HG02610 (cell line): ENCODE measurements around the gene PSD4.

Experiments used
- ATAC-seq: cut with Tn5 transposase; IDR thresholded peaks from one replicate; pipeline ENCODE4 v1.9.1; 2021; ENCODE audit warnings: mild to moderate bottlenecking, moderate library complexity; ENCODE audit not compliant: unreplicated experiment

The PSD4 gene

DNA sequence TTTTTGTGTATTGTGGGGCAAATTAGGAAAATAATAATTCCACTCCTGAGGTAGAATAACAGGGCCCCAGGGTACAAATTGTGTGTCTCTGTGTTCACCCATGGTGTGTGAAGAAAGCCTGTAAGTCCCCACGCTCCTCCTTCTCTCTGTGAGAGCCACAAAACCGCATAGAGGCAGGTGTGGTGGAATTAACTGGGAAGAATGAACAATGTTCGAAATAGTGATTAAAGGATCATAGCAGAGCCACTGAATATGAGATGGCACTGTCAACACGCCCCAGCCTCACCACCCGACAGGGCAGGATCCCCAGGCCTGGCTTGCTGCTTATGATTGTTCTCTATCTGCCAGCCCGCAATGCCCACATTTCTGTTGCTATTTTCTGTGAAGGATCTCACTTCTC lies 32.3 kb upstream of the PSD4 start:
- ATAC-seq = no peak

DNA sequence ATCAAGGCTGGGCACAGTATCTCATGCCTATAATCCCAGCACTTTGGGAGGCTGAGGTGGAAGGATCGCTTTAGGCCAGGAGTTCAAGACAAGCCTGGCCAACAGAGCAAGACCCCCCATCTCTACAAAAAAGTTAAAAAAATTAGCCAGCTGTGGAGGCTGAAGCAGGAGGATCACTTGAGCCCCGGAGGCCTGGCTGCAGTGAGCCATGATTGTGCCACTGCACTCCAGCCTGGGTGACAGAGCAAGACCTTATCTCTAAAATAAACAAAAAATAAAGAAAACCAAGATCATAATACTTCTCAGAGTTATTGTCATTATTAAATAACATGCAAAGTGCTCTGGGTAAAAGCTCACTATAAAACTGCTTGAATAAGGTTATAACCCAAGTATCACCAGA lies 31.5 kb upstream of the PSD4 start:
- no peak for ATAC-seq

DNA sequence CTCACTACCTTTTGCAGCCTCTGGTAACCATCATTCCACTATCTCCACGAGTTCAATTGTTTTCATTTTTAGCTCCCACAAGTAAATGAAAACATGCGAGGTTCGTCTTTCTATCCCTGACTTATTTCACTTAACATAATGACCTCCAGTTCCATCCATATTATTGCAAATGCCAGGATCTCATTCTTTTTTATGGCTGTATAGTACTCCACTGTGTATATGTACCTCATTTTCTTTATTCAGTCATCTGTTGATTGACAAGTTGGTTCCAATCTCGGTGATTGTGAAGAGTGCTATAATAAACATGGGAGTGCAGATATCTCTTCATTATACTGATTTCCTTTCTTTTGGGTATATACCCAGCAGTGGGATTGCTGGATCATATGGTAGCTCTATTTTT lies 29.5 kb upstream of the PSD4 start:
- ATAC-seq = no peak

DNA sequence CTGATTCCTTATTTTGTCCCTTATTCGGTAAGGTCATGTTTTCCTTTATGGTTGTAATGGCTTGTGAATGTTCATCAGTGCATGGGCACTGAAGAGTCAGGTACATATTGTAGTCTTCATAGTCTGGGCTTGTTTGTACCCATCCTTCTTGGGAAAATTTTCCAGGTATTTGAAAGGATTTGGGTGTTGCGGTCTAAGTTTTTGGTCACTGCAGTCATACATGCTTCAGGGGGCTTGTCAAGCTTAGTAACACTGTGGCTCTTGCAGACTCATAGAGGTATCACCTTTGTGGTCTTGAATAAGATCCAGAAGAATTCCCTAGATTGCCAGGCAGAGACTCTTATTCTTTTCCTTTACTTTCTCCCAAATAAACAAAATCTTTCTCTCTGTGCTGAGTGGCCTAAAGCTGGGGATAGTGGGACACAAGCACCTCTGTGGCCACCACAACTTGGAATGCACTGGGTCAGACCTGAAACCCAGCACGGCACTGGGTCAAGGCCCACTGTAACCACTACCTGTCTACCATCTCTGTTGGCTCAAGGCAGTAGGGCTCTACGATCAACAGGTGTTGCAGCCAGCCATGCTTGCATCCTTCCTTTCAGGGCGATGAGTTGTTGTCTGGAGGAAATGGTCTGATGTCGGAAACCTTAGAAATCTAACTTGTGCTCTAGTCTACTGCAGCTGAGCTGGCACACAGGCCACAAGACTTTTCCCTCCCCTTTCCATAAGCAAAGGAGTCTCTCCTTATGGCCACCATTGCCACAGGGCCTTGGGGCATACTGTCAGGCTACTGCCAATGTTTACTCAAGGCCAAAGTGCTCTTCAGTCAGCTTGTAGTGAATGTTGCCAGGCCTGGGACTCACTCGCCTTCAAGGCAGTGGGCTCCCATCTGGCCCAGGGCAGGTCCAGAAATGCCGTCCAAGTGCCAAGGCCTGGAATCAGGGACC lies 24.9 kb upstream of the PSD4 start:
- no peak for ATAC-seq

DNA sequence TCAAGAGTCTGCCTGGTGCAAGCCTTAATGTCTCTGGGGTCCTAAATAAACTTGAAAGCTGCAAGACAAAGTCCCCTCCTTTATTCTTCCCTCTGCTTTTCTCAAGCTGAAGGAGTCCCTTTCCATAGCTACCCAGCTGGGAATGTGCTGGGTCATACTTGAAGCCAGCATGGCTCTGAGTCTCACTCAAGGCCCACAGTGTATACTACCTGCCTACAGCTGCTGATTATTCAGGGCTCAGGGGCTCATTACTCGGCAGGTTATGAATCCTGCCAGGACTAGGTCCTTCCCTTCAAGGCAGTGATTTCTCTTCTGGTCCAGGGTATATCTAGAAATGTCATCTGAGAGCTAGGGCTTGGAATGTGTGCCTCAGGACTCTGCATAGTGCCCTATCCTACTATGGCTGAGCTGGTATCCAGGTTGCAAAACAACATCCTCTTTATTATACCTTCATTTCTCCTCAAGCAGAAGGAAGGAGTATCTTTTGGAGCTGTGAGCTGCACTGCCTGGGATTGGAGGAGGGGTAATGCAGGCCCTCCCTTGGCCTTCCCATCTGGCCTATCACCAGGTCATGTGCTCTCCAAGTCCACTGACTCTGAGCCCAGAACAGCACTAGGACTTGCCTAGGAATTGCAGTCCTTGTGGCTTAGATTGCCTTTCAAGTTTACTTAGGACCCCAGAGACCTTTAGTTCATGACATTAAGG lies 24.1 kb upstream of the PSD4 start:
- no peak for ATAC-seq

DNA sequence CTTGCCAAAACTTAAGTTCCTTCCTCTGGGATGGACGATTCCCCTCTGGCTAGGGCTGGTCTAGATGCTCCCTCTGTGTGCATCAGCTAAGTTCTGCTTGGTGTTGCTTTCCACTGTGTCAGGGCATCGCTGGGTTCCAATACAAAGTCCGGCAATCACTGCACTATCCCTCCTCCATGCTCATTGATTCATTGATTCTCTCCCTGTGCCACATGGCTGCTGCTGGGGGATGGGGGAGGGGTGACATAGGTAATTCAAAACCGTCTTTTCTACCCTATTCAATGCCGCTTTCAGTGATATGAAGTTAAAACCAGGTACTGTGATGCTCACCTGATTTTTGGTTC lies 23.5 kb upstream of the PSD4 start:
- no peak for ATAC-seq

DNA sequence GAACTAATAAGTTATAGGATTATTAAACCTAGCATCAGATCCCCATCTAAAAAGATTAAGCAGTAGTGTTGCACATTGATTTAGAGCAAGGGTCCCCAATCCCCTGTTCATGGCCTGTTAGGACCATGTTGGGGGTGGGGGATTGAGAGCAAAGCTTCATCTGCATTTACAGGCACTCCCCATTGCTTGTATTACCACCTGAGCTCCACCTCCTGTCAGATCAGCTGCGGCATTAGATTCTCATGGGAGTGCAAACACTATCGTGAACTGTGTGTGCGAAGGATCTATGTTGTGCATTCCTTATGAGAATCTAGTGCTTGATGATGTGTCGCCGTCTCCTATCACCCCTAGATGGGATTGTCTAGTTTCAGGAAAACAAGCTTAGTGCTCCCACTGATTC lies 18.4 kb upstream of the PSD4 start:
- ATAC-seq = no peak

DNA sequence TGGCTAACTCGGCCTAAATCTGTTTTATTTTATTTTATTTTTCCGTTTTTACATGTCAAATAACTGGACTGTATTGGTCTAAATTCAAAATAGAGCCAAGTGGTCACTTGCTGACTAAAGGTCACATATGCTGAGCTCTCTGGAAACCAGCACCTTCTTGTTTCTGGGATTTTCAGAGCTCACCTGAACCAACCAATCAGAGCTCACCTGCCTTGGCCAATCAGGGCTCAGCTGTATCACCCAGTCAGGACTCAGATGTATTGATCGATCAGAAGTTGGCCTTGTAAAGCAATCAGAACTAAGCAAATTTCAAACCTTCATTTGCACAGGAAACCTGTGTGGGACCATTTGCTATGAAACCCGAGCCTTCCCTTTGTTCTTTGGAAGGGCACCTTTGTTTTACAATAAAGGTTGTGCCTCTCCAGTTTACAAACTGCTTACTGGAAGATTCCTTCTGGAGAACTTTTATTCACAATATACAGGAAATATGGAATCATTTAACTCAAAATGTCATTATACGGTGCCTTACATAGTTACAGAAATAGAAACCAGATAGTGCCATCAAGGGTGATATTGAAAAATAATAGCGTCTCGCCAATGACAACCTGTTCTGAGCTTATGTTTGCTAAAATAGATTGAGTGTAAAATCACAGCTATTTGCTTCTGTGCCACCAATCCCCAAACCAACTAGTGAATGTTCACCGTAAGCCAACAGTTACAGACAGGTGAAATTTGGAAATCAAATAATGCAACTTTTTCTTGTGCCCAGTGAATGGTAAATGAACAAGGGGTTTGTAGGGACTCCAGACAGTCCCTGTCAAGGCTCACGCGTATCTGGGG lies 17.3 kb upstream of the PSD4 start:
- ATAC-seq = no peak

DNA sequence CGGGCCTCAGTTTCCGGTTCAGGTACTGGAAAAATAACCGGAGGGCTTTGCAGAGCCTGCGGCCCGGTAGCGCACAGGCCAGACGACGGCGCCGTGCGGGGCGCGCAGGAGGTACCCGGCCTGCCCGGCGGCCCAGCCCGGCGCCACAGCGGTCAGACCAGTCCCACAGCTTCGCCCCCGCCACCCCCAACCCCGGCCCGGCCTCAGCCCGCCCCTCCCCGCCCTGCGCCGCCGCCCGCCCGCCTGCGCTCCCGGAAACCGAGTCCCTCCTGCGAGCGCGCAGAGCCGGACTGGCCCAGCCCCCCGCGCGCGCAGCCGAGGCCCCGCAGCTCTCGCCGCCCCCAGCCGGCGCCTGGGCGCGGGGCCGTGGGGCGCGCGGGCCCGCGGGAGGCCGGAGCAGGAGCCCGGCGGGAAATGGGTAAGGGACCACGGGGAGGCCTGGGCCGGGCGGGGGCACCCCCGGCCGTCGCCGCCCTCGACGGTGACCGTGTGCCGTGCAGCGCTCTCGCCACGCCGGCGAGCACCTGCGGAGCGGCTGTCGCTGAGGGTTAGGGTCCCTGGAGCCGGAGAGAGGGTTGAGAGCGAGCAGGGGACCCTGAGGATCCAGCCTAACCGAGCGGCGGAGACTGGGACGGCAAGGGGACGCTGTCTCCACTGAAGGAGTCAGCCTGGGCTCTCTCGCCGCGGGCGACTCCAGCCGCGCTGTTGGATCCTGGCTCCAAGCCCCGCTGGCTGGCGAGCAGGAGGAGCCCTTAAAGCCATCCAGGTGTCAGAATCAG lies 16.5 kb upstream of the PSD4 start:
- ATAC-seq = peak; percentile 69

DNA sequence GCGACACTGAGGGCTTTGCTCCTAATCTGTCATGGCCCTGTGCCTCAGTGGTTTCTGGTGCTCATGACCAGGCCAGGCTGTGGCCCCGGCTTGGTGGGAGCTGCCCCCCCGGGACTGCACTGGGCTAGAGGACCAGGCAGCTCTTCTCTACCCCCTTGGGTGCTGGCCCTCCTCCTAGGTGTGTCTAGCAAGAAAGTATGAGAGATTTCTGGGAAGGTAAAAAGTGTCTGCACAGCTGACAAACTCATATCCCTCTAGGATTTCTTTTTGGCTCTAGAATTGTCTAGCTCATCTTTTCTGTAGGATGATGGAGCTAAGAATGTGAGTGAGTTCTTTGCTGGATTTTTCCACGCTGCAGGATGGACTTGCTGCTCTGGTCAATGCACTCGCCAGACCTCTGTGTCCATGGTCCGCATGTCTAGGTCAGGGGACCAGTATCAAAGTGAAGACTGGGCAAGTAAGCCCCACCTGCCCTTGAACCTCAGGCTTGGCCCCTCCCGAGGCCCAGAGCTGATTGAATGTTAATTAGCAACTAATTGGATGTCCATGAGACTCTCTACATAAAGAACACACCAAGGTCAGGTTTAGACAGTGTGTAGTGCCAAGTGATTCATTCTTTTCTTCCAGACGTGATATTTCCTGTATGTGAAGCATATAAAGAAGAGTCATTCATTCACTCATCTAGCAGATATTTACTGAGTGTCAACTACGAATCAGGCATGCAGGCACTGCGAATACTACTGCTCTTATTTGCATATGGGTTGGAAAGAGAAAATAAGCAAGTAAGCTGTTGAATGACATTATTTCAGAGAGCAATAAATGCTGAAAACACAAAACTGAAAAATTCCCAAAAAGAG lies 15.6 kb upstream of the PSD4 start:
- no peak for ATAC-seq

DNA sequence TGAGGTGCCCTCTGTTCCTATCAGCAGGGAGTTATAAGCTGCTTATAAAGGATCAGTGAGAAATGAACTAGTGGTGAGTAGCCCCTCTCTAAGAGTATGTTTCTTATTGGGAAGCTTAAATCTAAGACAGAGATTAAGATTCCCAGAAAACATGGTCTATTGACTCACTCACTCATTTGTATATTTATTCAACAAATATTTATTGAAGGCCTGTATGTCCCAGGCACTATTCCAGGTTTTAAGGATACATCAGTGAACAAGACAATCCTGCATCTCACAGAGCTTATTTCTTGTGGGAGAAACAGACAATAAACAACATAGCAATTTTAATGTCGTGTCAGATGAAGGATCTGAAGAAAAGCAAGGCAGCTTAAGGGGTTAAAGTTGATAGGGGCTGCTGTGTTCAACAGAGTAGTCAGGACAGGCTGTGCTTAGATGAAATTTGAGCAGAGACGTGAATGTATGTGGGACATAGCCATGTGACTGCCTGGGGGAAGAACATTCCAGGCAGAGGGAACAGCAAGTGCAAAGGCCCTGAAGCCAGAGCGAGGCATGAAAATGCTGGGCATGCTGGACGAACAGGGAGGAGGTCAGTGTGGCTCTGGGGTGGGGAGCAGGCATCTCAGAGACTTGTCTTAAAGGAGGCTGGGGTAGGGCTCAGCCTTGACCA lies 14.8 kb upstream of the PSD4 start:
- ATAC-seq = no peak

DNA sequence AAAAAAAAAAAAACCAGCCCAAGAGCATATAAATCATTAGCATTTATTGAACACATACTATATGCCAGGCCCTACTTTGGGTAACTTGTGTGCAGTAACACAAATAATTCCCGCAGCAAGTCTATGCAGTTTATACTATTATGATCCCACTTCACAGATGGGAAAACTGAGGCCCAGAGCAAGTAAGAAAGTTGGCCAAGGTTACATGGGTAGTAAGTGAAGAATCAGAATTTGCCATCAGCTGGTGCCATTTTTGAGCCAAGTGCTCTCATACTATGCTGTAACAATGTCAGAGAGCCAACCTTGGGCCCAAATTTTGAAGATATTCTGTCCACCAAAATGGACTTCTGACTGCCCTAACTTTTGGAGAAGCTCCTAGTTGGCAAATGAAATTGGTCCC lies 13.5 kb upstream of the PSD4 start:
- no peak for ATAC-seq

DNA sequence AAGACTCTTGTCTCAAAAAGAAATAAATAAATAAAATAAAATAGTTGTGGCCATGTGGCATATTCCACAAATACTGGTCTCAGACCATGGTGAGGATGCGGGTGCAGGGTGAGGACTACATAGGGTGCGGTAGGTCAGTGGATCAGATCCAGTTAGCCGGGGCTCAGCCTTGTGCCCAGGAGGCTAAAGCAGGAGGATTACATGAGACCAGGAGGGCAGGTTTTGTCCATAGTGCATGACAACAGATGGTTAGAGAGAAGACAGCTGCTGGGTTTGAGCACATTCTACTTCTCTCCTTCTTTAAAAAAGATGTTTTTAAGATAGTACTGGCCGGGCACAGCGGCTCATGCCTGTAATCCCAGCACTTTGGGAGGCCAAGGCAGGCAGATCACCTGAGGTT lies 12.8 kb upstream of the PSD4 start:
- no peak for ATAC-seq

DNA sequence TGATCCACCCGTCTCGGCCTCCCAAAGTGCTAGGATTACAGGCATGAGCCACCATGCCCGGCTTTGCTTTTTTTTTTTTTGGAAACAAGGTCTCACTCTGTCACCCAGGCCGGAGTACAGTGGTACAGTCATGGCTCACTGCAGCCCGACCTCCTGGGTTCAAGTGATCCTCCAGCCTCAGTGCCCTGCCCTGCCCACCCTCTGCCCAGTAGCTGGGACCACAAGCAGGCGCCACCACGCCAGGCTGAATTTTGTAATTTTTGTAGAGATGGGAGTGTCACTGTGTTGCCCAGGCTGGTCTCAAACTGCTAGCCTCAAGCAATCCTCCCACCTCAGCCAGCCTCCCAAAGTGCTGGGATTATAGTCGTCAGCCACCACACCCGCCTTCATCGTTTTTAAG lies 11.6 kb upstream of the PSD4 start:
- ATAC-seq = no peak

DNA sequence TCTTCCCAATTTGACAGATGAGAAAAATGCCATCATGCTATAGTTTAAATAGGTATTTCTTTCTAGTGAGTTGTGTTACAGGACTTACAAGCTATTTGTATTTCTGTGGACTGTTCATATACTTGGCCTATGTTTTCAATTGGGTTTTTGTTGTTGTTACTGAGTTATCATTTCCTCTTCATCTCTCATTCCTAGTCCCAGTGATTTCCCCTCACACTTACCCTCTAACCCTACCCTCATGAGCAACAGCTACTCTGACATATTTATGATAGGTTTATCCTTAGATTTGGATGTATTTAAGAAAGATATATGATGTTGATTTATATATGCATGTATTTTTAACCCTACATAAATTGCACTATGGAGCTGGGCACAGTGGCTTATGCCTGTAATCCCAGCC lies 10.9 kb upstream of the PSD4 start:
- ATAC-seq = no peak

DNA sequence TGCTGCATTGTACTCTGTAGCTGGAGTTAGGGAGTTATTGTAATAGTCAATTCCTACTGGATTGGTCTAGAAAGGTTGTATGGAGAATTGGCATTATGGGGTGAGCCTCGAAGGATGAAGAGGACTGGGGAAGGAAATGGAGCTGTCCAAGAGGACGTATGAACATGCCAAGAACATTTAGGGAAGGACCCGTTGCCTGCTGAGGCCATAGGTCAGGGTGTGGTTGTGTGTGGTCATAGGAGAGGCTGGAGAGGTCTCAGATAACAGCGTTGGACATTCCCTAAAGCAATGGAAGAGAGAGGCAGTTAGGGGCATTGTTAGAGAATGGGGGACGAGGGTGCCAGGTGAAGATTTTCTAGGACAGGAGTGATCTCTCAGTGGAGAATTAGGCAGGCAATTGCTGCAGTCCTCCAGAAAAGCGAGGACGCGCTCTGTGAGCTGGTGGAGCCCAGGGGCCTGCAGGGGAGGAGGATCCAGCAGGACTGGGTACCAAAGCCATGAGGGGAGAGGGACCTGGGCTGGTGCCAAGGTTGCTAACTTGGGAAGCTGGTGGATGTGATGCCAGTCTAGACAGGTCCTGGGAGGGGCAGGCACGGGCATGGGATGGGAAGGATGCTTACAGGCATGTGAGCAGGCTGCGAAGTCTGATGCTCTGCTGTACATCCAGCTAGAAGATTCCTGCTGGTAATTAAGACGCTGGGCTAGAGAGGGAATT lies 9.4 kb upstream of the PSD4 start:
- no peak for ATAC-seq

DNA sequence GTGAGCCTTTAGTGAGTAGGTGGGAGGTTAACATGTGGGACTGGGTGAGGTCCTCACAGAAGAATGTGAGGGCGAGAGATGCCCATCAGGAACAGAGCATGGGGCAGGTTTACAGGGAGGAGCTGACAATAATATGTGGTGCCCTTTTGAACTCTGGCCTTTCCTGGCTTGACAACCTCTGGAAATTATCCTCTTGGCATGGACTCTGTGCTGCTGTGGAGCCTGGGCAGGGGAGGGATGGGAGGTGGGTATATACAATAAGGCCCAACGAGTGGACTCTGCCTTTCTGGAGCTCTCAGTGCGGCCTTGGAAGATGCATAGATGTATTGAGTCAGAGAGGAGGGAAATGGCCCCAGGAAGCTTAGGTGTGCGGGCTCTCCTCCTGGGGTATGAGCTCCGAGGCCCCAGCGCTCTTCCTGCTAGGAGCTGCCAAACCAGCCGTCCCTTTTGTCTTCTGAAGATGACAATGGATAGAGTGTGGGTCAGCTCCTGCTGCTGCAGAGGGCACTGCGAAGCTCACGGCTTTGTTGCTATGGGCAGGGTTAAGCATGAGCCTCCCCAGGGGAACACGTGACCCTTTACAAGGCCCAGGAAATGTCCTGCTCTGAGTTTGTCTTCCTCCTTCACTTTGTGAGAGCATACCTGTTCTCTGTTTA lies 8.7 kb upstream of the PSD4 start:
- no peak for ATAC-seq

DNA sequence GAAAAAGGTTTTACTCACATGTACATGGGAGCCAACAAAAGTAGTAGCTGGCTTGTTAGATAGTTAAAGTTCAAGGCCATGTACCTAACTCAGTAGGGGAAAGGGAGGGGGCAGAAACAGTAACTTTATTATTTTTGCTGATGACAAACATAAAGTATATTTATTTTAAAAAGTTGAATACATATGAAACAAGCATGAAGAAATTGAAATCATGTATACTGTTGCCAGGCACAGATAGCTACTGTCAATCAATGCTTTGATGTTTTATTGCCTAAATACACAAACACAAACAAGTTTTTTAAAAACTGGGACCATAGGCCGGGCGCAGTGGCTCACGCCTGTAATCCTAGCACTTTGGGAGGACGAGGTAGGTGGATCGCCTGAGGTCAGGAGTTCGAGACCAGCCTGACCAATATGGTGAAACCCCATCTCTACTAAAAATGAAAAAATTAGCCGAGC lies 7.6 kb upstream of the PSD4 start:
- no peak for ATAC-seq
